Panc1 (cell line): ENCODE measurements around the gene B3GALT4.

Source experiments
- CTCF ChIP-seq: fragments of 450-650 bp; IDR thresholded peaks from 2 replicates; pipeline ENCODE4 v1.5.1; 2017; ENCODE audit warnings: mild to moderate bottlenecking
- SIN3A ChIP-seq: IDR thresholded peaks from 2 replicates; pipeline ENCODE4 v1.6.1; 2012; ENCODE audit warnings: low read depth, mild to moderate bottlenecking, low read length, moderate library complexity, borderline replicate concordance; ENCODE audit not compliant: insufficient read depth

- TF ChIP-seq CTCF, result no peak
- no peak for TF ChIP-seq SIN3A
These were observed 43.0 kb downstream of the B3GALT4 start for GRCh38 chr6:33319939-33320314.
